ENCODE measurements around the gene GRIK4.

DNA sequence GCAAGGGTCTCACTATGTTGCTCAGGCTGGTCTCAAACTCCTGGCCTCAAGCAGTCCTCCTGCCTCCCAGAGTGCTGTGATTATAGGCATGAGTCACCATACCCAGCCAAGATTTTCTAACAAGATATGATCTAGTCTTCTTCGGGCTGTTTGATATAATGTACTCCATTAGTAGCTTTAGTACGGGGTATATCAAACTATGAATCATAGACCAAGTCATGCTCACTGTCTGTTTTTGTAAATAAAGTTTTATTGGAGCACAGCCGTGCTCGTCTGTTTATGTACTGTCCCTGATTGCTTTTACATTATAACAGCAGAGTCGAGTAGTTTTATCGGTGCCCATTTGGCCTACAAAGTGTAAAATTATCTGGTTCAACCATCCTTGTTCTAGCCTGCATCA lies 43.9 kb upstream of the GRIK4 start:
- TF ChIP-seq, protein P1, sequence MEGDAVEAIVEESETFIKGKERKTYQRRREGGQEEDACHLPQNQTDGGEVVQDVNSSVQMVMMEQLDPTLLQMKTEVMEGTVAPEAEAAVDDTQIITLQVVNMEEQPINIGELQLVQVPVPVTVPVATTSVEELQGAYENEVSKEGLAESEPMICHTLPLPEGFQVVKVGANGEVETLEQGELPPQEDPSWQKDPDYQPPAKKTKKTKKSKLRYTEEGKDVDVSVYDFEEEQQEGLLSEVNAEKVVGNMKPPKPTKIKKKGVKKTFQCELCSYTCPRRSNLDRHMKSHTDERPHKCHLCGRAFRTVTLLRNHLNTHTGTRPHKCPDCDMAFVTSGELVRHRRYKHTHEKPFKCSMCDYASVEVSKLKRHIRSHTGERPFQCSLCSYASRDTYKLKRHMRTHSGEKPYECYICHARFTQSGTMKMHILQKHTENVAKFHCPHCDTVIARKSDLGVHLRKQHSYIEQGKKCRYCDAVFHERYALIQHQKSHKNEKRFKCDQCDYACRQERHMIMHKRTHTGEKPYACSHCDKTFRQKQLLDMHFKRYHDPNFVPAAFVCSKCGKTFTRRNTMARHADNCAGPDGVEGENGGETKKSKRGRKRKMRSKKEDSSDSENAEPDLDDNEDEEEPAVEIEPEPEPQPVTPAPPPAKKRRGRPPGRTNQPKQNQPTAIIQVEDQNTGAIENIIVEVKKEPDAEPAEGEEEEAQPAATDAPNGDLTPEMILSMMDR (IDR thresholded peaks at IDR 0.05), result no peak
- no peak for TF ChIP-seq ESRRA (CRISPR knock-in tag; IDR thresholded peaks at IDR 0.05; ENCODE audit: borderline replicate concordance)
- TF ChIP-seq, protein P2, sequence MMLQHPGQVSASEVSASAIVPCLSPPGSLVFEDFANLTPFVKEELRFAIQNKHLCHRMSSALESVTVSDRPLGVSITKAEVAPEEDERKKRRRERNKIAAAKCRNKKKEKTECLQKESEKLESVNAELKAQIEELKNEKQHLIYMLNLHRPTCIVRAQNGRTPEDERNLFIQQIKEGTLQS (CRISPR knock-in tag; conservative IDR thresholded peaks at IDR 0.05), result no peak
- TF ChIP-seq, protein P3, sequence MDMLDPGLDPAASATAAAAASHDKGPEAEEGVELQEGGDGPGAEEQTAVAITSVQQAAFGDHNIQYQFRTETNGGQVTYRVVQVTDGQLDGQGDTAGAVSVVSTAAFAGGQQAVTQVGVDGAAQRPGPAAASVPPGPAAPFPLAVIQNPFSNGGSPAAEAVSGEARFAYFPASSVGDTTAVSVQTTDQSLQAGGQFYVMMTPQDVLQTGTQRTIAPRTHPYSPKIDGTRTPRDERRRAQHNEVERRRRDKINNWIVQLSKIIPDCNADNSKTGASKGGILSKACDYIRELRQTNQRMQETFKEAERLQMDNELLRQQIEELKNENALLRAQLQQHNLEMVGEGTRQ (CRISPR knock-in tag; IDR thresholded peaks at IDR 0.05), result no peak
- TF ChIP-seq, protein P4, sequence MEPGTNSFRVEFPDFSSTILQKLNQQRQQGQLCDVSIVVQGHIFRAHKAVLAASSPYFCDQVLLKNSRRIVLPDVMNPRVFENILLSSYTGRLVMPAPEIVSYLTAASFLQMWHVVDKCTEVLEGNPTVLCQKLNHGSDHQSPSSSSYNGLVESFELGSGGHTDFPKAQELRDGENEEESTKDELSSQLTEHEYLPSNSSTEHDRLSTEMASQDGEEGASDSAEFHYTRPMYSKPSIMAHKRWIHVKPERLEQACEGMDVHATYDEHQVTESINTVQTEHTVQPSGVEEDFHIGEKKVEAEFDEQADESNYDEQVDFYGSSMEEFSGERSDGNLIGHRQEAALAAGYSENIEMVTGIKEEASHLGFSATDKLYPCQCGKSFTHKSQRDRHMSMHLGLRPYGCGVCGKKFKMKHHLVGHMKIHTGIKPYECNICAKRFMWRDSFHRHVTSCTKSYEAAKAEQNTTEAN (CRISPR knock-in tag; IDR thresholded peaks at IDR 0.05), result no peak
- TF ChIP-seq, protein P5, sequence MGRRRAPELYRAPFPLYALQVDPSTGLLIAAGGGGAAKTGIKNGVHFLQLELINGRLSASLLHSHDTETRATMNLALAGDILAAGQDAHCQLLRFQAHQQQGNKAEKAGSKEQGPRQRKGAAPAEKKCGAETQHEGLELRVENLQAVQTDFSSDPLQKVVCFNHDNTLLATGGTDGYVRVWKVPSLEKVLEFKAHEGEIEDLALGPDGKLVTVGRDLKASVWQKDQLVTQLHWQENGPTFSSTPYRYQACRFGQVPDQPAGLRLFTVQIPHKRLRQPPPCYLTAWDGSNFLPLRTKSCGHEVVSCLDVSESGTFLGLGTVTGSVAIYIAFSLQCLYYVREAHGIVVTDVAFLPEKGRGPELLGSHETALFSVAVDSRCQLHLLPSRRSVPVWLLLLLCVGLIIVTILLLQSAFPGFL (CRISPR knock-in tag; IDR thresholded peaks at IDR 0.05; ENCODE audit: borderline replicate concordance), result no peak
- TF ChIP-seq RELA (CRISPR knock-in tag; IDR thresholded peaks at IDR 0.05; ENCODE audit: borderline replicate concordance), result no peak
- no peak for TF ChIP-seq SMAD3 (CRISPR knock-in tag; IDR thresholded peaks at IDR 0.05; ENCODE audit: borderline replicate concordance)
- no peak for TF ChIP-seq CREB1 (CRISPR knock-in tag; IDR thresholded peaks at IDR 0.05)
- no peak for TF ChIP-seq SMAD4 (CRISPR knock-in tag; IDR thresholded peaks at IDR 0.05)

Data from WTC11 (cell line).